ENCODE results near the gene PTPRJ.

PTPRJ gene

GRCh38 chr11:48032721-48033120 lies 52.4 kb downstream of the PTPRJ start:
- no peak for DNase-seq (ENCODE audit: low read depth)
- no peak for TF ChIP-seq CTCF (IDR thresholded peaks at IDR 0.05; ENCODE audit: insufficient read depth, low read depth, low read length, missing control alignments)
- H3K4me3 ChIP-seq (ENCODE audit: low read length) = no peak overlapping the region

GRCh38 chr11:48033918-48034341 lies 53.6 kb downstream of the PTPRJ start:
- no peak for DNase-seq (ENCODE audit: low read depth)
- no peak overlapping the region for H3K4me3 ChIP-seq (ENCODE audit: low read length)
- no peak for TF ChIP-seq CTCF (IDR thresholded peaks at IDR 0.05; ENCODE audit: insufficient read depth, low read depth, low read length, missing control alignments)

GRCh38 chr11:48034926-48035871 lies 54.8 kb downstream of the PTPRJ start:
- peak; percentile 30 for DNase-seq (ENCODE audit: low read depth)
- H3K4me3 ChIP-seq (ENCODE audit: low read length) = no peak overlapping the region
- TF ChIP-seq CTCF (IDR thresholded peaks at IDR 0.05; ENCODE audit: insufficient read depth, low read depth, low read length, missing control alignments) = no peak

- no peak for DNase-seq (ENCODE audit: low read depth)
- TF ChIP-seq CTCF (IDR thresholded peaks at IDR 0.05; ENCODE audit: insufficient read depth, low read depth, low read length, missing control alignments) = no peak
- H3K4me3 ChIP-seq (ENCODE audit: low read length) = no peak overlapping the region
These were observed 55.7 kb downstream of the PTPRJ start for GRCh38 chr11:48036011-48036410.

GRCh38 chr11:48036466-48036865 lies 56.1 kb downstream of the PTPRJ start:
- no peak overlapping the region for H3K4me3 ChIP-seq (ENCODE audit: low read length)
- DNase-seq (ENCODE audit: low read depth) = no peak
- no peak for TF ChIP-seq CTCF (IDR thresholded peaks at IDR 0.05; ENCODE audit: insufficient read depth, low read depth, low read length, missing control alignments)

GRCh38 chr11:48037709-48038468 lies 57.5 kb downstream of the PTPRJ start:
- TF ChIP-seq CTCF (IDR thresholded peaks at IDR 0.05; ENCODE audit: insufficient read depth, low read depth, low read length, missing control alignments) = no peak
- no peak for DNase-seq (ENCODE audit: low read depth)
- H3K4me3 ChIP-seq (ENCODE audit: low read length) = no peak overlapping the region
